GM12891 (cell line): ENCODE data around the gene CYP1A1.

Experiments
- PAX5 ChIP-seq: IDR thresholded peaks from 2 replicates; pipeline ENCODE4 v1.6.1; 2011; ENCODE audit warnings: low read length, moderate library complexity, mild to moderate bottlenecking; ENCODE audit not compliant: insufficient read depth, severe bottlenecking
- POLR2A ChIP-seq: IDR thresholded peaks from 2 replicates; pipeline ENCODE4 v1.6.1; 2011; ENCODE audit warnings: low read depth, low read length, control low read depth
- POLR2AphosphoS5 ChIP-seq: IDR thresholded peaks from 2 replicates; pipeline ENCODE4 v1.6.1; 2011; ENCODE audit warnings: low read depth, low read length, control low read depth
- SPI1 ChIP-seq: IDR thresholded peaks from 2 replicates; pipeline ENCODE4 v1.6.1; 2011; ENCODE audit warnings: low read depth, low read length, control low read depth
- TAF1 ChIP-seq: IDR thresholded peaks from 2 replicates; pipeline ENCODE4 v1.6.1; 2011; ENCODE audit warnings: low read depth, low read length, control low read depth

DNA sequence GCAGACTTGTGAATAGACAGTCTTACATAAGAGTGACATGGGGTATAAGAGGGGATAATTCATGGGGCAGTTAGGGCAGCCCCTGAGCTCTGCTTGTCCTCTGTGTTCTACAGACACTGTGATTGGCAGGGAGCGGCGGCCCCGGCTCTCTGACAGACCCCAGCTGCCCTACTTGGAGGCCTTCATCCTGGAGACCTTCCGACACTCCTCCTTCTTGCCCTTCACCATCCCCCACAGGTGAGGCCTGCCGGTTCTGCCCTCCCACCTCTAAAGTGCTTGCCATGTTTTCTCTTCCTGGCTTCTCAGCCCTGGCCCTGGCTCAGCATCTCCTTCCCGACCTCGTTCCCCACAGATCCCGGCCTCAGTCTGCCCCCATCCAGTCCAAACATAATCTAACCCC is 26.7 kb upstream of the CYP1A1 start:
- no peak for TF ChIP-seq POLR2AphosphoS5
- TF ChIP-seq POLR2A: no peak
- no peak for TF ChIP-seq PAX5
- no peak for TF ChIP-seq SPI1
- no peak for TF ChIP-seq TAF1
